Pancreas (tissue), 10 donors: ENCODE measurements around the gene DIPK1A. TPM values are rescaled to one million over a fixed set of nuclear protein-coding genes. Genes with fewer than 3 reads are reported as not detected.
A peak's percentile ranks its signal among the peaks of the same experiment; 100 is the strongest.

Experiments used
- ATAC-seq, 4 donors: fragments of 200-7000 bp; cut with Tn5 transposase; one replicate each; pipeline versions ENCODE4 v1.8.0 to v1.9.1; 2020; ENCODE audit warnings: mild to moderate bottlenecking in 4 of 4, moderate library complexity in 4 of 4
- DNase-seq, 6 donors: peaks; one replicate each; pipeline ENCODE4 v3.0.0-alpha.2; 2020
- FAIRE-seq: peaks from 2 replicates; lab custom pipeline; 2012; peaks lifted over from hg19 to GRCh38; lab: Jason Lieb, UNC
- H3K27ac ChIP-seq, 4 donors: fragments of 200-600 bp; sonication (generic); 1 replicate in 3 of 4; 2 replicates in 1 of 4; pipeline versions ENCODE4 v1.5.0 to v1.8.0; 2020
- H3K27me3 ChIP-seq, 4 donors: fragments of 200-600 bp; one replicate each; pipeline ENCODE4 v1.8.0; 2021
- H3K36me3 ChIP-seq, 3 donors: fragments of 200-600 bp; sonication (generic) in 1 of 3; one replicate each; pipeline versions ENCODE4 v1.5.0 to v1.8.0; 2020 to 2021
- H3K4me1 ChIP-seq, 3 donors: fragments of 200-600 bp; one replicate each; pipeline ENCODE4 v1.8.0; 2021
- H3K4me3 ChIP-seq, 4 donors: fragments of 200-600 bp; sonication (generic) in 2 of 4; one replicate each; pipeline versions ENCODE4 v1.5.0 to v1.8.0; 2020 to 2021
- H3K9me3 ChIP-seq, 4 donors: fragments of 200-600 bp; one replicate each; pipeline ENCODE4 v1.8.0; 2021
- CTCF ChIP-seq, 4 donors: fragments of 200-600 bp; sonication (generic) in 3 of 4; IDR thresholded peaks; one replicate each; pipeline versions ENCODE4 v1.5.0 to v1.8.0; 2021; ENCODE audit warnings: antibody characterized with exemption in 4 of 4
- WGBS, 2 donors: extraction: QIAGEN DNeasy Blood & Tissue Kit; methylation state at CpG; one replicate each; pipeline ENCODE4 v1.1.7; 2013; 5-methylcytosine and 5-hydroxymethylcytosine counted together
- intact Hi-C, 3 donors: fragments of 100-400 bp; cut with DNase I; formaldehyde crosslinking; loops; one replicate each; pipeline versions ENCODE4 v1.11.1 to v1.14.2; 2022
- polyA plus RNA-seq, 2 donors: library from polyadenylated mRNA; stranded (reverse); fragments of 200-250 nt; gene quantifications; one replicate each; pipeline ENCODE4 v1.2.3, GENCODE V29; 2013
- total RNA-seq, 6 donors: library from RNA; stranded (reverse); fragmentation: NEBNext Ultra II Directional in 4 of 6; extraction: Animal tissue kit (Norgen Biotek cat#: 25700) in 4 of 6; gene quantifications; one replicate each; pipeline versions ENCODE4 v1.2.1 to v1.2.4, GENCODE V29; 2021 to 2023
- donor health status: healthy with polysubstance abuse.
- donor health status: DM: no; HTN: no; CAD: no; lungs with moderate emphysema.
- donor health status: DM: no; HTN: no; CAD: no.
- donor health status: control.
- donor health status: control.
- donor health status: Bipolar disorder and iron deficiency.
- donor health status: DM: yes; HTN: yes; CAD: no.
- donor health status: DM: no; HTN: no; CAD: no.
- donor health status: DM: no; HTN: no; CAD: no.
- donor health status: DM: yes; HTN: yes; CAD: no.

The DIPK1A gene
- total and polyA plus RNA-seq, 8 donors = 0.80 to 5.4 (median 2.0) TPM

DNA sequence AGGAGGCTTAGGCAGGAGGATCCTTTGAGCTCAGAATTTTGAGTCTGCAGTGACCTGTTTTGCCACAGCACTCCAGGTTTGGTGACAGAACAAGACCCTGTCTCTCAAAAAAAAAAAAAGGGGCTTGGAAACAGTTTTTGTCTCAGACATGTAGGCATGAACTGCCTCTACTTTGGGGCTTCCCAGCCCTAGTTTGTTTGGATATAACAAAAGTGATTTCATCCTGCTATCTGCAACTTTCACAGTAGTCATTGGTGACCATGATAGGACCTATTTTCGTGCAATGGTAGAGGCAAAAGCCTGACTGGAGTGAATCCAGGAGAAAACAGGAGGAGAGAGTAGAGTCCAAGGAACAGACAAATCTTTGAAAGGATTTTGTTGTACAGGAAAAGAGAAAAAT lies 156.0 kb downstream of the DIPK1A start:
- 84 to 94% methylated on average over 1 of the region's 1 CpG for WGBS, 2 donors
- H3K27ac ChIP-seq = peak overlapping the region in 2 of 4 donors; percentile 37 to 41
- no peaks in the 10 kb centered on the region for H3K27me3 ChIP-seq
- no peak for FAIRE-seq
- intact Hi-C loops = no loop called here
- no peak for DNase-seq
- TF ChIP-seq CTCF (IDR thresholded peaks at IDR 0.05) = no peak
- H3K4me1 ChIP-seq = peaks cover 0 to 8% (median 5%) of the 10 kb centered on the region in 3 donors
- no peak overlapping the region for H3K4me3 ChIP-seq
- no peaks in the 10 kb centered on the region for H3K9me3 ChIP-seq
- no peaks in the 10 kb centered on the region for H3K36me3 ChIP-seq
- ATAC-seq = no peak

GRCh38 chr1:92804721-92805201 lies 156.5 kb downstream of the DIPK1A start:
- no peaks in the 10 kb centered on the region for H3K9me3 ChIP-seq
- no peaks in the 10 kb centered on the region for H3K36me3 ChIP-seq
- peak in 5 of 6 donors; percentile 54 to 67 (median 65) for DNase-seq
- FAIRE-seq = peak; percentile 96
- H3K4me3 ChIP-seq = no peak overlapping the region
- ATAC-seq = peak; percentile 95 to 97 (median 96)
- peaks cover 0 to 8% (median 5%) of the 10 kb centered on the region in 3 donors for H3K4me1 ChIP-seq
- intact Hi-C loops = no loop called here
- peak overlapping the region in 2 of 4 donors; percentile 37 to 41 for H3K27ac ChIP-seq
- no peaks in the 10 kb centered on the region for H3K27me3 ChIP-seq
- WGBS, 2 donors = 0 to 1% methylated on average over 7 of the region's 7 CpGs
- TF ChIP-seq CTCF (IDR thresholded peaks at IDR 0.05) = no peak

GRCh38 chr1:92803140-92803887 lies 157.9 kb downstream of the DIPK1A start:
- H3K36me3 ChIP-seq = no peaks in the 10 kb centered on the region
- peaks cover 0 to 8% (median 5%) of the 10 kb centered on the region in 3 donors for H3K4me1 ChIP-seq
- H3K9me3 ChIP-seq = no peaks in the 10 kb centered on the region
- no peak for FAIRE-seq
- H3K4me3 ChIP-seq = no peak overlapping the region
- H3K27me3 ChIP-seq = no peaks in the 10 kb centered on the region
- no peak overlapping the region for H3K27ac ChIP-seq
- WGBS, 2 donors = 91 to 95% methylated on average over 7 of the region's 7 CpGs
- ATAC-seq = no peak
- intact Hi-C loops = no loop called here
- DNase-seq = no peak
- TF ChIP-seq CTCF (IDR thresholded peaks at IDR 0.05) = no peak

DNA sequence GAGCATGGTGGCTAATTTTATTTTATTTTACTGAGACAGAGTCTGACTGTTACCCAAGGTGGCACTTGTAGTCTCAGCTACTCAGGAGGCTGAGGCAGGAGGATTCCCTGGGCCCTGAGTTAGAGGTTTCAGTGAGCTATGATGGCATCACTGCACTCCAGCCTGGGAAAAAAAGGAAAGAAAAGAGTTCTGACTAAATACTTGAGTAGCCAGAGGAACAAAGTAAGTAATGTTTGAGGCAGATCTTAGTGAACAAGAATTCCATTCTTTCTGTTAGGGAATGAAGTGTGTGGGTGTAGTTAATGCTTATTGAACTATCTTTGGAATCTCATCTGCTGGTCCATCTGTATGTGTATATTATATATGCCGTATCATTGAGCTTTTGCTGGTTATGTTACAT lies 163.3 kb downstream of the DIPK1A start:
- Histone ChIP-seq H3K9me3 (no peaks in the 10 kb centered on the region), H3K36me3 (no peaks in the 10 kb centered on the region), H3K4me3 (no peak overlapping the region), H3K4me1 (no peaks in the 10 kb centered on the region), H3K27me3 (no peaks in the 10 kb centered on the region), H3K27ac (no peak overlapping the region)
- DNase-seq = no peak
- ATAC-seq = no peak
- intact Hi-C loops = no loop called here
- no peak for FAIRE-seq
- WGBS, 2 donors = 61 to 79% methylated on average over 1 of the region's 1 CpG
- no peak for TF ChIP-seq CTCF (IDR thresholded peaks at IDR 0.05)

DNA sequence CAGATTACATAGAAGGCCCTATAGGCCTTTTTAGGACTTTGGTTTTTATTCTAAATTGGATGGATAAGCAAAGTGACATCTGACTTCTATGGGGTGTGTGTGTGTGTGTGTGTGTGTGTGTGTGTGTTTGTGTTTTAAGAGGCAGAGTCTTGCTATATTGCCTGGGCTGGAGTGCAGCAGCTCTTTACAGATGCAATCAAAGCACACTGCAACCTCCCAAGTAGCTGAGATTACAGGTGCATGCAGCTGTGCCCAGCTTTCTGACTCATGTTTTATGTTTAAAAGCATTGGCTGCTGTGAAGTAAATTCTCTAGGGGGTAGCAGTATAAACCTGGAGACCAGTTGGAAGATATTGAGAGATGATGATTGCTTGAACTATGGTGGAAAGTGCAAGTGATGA lies 164.0 kb downstream of the DIPK1A start:
- Histone ChIP-seq H3K4me1 (no peaks in the 10 kb centered on the region), H3K27me3 (no peaks in the 10 kb centered on the region), H3K9me3 (no peaks in the 10 kb centered on the region), H3K27ac (no peak overlapping the region), H3K4me3 (no peak overlapping the region), H3K36me3 (no peaks in the 10 kb centered on the region)
- intact Hi-C loops = no loop called here
- TF ChIP-seq CTCF (IDR thresholded peaks at IDR 0.05) = no peak
- no peak for ATAC-seq
- no peak for FAIRE-seq
- no peak for DNase-seq
